ENCODE data around the gene PPP1R1A.

PPP1R1A gene

DNA sequence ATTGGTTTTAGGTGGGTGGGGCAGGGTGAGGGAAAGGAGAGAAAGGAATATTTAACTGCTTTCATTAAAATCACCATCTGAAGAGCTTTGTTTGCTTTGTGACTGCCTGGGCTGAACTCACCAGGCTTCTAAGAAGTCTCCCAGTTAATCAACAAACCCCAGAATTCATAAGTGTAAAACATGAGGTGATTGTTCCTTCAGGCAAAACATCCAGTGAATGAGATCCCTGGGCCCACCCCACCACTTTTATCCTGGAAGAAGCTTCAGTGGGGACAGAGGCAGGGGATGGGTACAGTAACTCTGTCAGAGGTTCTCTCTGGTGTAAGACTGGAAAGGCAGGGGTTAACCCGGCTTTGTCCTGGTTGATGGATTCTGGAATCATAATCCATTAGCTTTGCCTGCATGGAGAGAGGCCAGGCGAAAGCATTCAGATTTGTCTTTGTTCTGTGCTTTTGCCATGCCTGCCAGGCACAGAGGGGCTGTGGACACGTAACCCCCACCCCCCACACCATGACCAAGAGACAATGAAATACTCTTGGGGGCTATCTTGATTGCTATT, 22.4 kb downstream of the PPP1R1A start:
- TF ChIP-seq, protein P1, sequence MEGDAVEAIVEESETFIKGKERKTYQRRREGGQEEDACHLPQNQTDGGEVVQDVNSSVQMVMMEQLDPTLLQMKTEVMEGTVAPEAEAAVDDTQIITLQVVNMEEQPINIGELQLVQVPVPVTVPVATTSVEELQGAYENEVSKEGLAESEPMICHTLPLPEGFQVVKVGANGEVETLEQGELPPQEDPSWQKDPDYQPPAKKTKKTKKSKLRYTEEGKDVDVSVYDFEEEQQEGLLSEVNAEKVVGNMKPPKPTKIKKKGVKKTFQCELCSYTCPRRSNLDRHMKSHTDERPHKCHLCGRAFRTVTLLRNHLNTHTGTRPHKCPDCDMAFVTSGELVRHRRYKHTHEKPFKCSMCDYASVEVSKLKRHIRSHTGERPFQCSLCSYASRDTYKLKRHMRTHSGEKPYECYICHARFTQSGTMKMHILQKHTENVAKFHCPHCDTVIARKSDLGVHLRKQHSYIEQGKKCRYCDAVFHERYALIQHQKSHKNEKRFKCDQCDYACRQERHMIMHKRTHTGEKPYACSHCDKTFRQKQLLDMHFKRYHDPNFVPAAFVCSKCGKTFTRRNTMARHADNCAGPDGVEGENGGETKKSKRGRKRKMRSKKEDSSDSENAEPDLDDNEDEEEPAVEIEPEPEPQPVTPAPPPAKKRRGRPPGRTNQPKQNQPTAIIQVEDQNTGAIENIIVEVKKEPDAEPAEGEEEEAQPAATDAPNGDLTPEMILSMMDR (IDR thresholded peaks at IDR 0.05; ENCODE audit: low read depth, low read length): no peak
- no peak for DNase-seq (ENCODE audit: low read depth in 2 of 2)
- no peak overlapping the region for H3K4me3 ChIP-seq (replicated peaks in 1 of 2; ENCODE audit: low read depth in 2 of 2, low read length in 2 of 2)

DNA sequence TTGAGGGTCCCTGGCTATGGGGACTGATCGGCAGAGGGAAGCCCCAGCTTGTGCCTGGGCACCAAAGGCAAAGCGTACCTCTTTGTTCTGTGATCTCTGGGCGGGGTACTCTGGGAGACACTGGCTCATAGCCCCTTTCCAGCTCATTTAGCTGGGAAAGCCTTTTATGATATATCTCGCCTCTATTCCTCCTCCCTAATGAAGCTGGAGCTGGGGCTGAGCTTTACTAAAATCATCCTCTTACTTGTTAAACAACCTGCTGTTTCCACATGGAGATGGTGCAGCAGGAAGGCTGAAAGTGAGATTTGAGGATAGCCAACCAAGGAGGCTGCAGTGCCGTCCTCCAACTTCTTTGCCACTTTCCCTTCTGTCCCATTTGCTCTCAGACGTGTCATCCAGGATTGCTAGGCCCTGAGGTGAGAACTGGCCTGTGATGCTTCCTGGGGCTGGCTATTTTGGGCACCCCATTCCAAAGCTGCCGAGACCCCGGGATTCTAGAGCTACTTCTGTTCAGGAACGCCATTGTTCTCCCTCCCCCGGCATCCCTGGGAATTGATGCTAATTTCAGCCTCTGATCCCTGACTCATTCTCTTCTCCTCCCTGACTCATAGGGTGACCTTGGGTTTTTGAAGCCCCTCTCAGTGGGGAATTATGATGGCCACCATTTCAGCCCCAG, 23.0 kb downstream of the PPP1R1A start:
- TF ChIP-seq, protein P1 (IDR thresholded peaks at IDR 0.05; ENCODE audit: low read depth, low read length): no peak
- no peak overlapping the region for H3K4me3 ChIP-seq (replicated peaks in 1 of 2; ENCODE audit: low read depth in 2 of 2, low read length in 2 of 2)
- DNase-seq (ENCODE audit: low read depth in 2 of 2): no peak

DNA sequence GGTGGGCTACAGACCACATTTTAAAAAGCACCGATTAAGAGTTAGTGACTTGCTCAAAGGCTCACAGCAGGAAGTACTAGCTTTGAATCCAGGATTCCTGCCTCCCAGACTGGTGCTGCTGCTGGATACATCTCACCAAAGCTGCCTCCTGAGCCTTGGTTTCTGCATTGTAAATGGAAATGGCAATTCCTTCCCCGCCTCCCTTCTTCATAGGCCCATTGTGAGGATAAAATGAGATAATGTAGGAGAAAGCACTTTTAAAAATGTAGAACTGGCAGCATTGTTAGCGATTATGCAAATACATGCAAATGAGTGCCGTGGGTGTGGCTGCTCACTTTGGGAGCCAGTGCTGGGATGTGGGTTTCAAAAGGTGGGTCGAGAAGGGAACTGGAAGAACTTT, 23.7 kb downstream of the PPP1R1A start:
- TF ChIP-seq, protein P1 (IDR thresholded peaks at IDR 0.05; ENCODE audit: low read depth, low read length): no peak
- no peak overlapping the region for H3K4me3 ChIP-seq (replicated peaks in 1 of 2; ENCODE audit: low read depth in 2 of 2, low read length in 2 of 2)
- DNase-seq (ENCODE audit: low read depth in 2 of 2): no peak

DNA sequence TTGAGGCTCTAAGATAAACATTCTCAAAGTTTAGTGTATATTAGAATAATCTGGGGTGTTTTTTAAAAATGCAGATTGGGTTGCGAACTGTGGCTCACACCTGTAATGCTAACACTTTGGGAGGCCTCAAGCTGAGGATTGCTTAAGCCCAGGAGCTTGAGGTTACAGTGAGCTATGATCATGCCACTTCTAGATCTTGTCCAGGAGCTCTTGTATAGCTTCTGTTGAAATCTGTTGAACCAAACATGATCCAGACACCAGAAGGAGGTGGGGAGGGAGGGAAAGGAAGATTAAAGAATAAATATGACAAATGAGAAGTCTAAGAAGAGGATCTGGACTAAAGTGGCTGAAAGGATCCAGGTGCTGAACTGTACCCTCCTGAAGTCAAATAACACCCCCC, 24.7 kb downstream of the PPP1R1A start:
- no peak for DNase-seq (ENCODE audit: low read depth in 2 of 2)
- TF ChIP-seq, protein P1 (IDR thresholded peaks at IDR 0.05; ENCODE audit: low read depth, low read length): no peak
- no peak overlapping the region for H3K4me3 ChIP-seq (replicated peaks in 1 of 2; ENCODE audit: low read depth in 2 of 2, low read length in 2 of 2)

DNA sequence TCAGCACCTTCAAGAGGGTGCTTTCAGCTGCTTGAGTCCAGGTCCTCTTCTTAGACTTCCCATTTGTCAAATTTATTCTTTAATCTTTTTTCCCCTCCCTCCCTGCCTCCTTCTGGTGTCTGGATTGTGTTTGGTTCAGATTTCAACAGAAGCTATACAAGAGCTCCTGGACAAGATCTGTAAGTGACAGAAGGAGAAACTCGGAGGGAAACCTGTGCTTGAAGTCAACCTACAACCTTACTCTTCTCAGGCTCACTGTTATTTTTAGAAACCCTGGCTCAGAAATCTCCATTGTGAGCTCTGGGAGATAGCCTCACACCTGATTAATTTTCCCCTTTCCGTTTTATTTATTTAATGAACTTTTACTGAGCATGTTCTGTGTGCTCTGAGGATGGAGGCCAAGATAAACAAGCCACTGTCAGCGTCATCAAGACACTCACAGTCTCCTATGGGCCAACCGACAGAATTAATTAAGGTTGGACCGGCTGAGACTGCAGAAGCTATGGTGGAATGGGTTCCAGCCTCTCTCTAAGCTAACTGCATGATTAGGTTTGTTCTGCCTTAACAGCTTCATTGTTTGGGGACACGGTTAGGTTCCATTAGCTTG, 25.6 kb downstream of the PPP1R1A start:
- TF ChIP-seq, protein P1 (IDR thresholded peaks at IDR 0.05; ENCODE audit: low read depth, low read length): no peak
- DNase-seq (ENCODE audit: low read depth in 2 of 2): peak in 1 of 2 donors; percentile 21

DNA sequence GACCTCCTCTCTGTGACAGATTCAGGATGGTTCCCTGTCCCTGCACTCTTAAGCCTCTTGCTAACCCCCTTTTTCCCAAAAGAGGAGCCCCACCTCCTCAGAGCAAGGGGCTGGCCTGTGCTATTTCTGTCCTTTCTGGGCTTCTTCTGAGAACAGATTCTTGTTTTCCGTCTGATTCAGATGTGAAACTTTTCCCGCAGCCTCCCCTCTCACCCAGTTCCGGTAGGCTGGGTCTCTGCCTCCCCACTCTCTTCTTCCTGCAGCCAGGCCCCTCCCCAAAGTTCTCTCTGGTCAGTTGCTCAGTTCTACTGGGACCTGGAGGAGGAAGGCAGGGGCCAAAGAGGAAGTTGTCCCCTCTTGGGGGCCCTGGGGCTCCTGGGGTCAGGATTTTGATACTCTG, 27.3 kb downstream of the PPP1R1A start:
- no peak overlapping the region for H3K4me3 ChIP-seq (replicated peaks in 1 of 2; ENCODE audit: low read depth in 2 of 2, low read length in 2 of 2)
- TF ChIP-seq, protein P1 (IDR thresholded peaks at IDR 0.05; ENCODE audit: low read depth, low read length): no peak
- DNase-seq (ENCODE audit: low read depth in 2 of 2): peak in 1 of 2 donors; percentile 8

More for the DNA sequence above, 25.6 kb downstream of the PPP1R1A start:
- H3K4me3 ChIP-seq (replicated peaks in 1 of 2; ENCODE audit: low read depth in 2 of 2, low read length in 2 of 2): no peak overlapping the region
